ENCODE measurements around the gene ZMPSTE24.

- TF ChIP-seq, protein P1, sequence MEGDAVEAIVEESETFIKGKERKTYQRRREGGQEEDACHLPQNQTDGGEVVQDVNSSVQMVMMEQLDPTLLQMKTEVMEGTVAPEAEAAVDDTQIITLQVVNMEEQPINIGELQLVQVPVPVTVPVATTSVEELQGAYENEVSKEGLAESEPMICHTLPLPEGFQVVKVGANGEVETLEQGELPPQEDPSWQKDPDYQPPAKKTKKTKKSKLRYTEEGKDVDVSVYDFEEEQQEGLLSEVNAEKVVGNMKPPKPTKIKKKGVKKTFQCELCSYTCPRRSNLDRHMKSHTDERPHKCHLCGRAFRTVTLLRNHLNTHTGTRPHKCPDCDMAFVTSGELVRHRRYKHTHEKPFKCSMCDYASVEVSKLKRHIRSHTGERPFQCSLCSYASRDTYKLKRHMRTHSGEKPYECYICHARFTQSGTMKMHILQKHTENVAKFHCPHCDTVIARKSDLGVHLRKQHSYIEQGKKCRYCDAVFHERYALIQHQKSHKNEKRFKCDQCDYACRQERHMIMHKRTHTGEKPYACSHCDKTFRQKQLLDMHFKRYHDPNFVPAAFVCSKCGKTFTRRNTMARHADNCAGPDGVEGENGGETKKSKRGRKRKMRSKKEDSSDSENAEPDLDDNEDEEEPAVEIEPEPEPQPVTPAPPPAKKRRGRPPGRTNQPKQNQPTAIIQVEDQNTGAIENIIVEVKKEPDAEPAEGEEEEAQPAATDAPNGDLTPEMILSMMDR (IDR thresholded peaks at IDR 0.05): no peak
- no peak for TF ChIP-seq EP300 (IDR thresholded peaks at IDR 0.05)
- TF ChIP-seq POLR2A (IDR thresholded peaks at IDR 0.05; ENCODE audit: low read depth): no peak
- TF ChIP-seq POLR2AphosphoS5 (IDR thresholded peaks at IDR 0.05): no peak
Observed at GRCh38 chr1:40300249-40300567, 42.2 kb downstream of the ZMPSTE24 start.
